Naive thymus-derived CD4-positive, alpha-beta T cell (primary cell): ENCODE results near the gene STN1. TPM values are rescaled to one million over a fixed set of nuclear protein-coding genes. Genes with fewer than 3 reads are reported as not detected.

ENCODE experiments used
- ATAC-seq: fragments of 150-1000 bp; cut with Tn5 transposase; 2 replicates; pipeline ENCODE4 v1.10.0; 2021; ENCODE audit warnings: mild to moderate bottlenecking, moderate library complexity
- CTCF ChIA-PET: fragments of 350-600 bp; sonication (Branson Sonifier 250); formaldehyde crosslinking; loops from one replicate; lab custom pipeline; 2021; ENCODE audit warnings: antibody characterized with exemption; lab: Charles Lee
- POLR2A ChIA-PET: fragments of 350-600 bp; sonication (Branson Sonifier 250); formaldehyde crosslinking; loops from one replicate; lab custom pipeline; 2021; ENCODE audit warnings: antibody characterized with exemption, inconsistent platforms; lab: Charles Lee
- DNase-seq, 9 donors: peaks; one replicate each; pipeline versions ENCODE4 v3.0.0 to v3.0.0-alpha.2; 2020 to 2022; ENCODE audit warnings: mixed read lengths in 1 of 9
- H3K27ac ChIP-seq: one replicate; pipeline ENCODE4 v1.7.0; 2013; ENCODE audit warnings: mild to moderate bottlenecking, low read depth, low read length, moderate library complexity
- H3K27me3 ChIP-seq, 2 donors: one replicate each; pipeline ENCODE4 v1.7.0; 2013; ENCODE audit warnings: low read length in 2 of 2, mild to moderate bottlenecking in 2 of 2, moderate library complexity in 2 of 2; ENCODE audit not compliant: control insufficient read depth in 2 of 2, insufficient read depth in 2 of 2
- H3K36me3 ChIP-seq, 3 experiments: 1 replicate in 2 of 3; 2 replicates in 1 of 3; pipeline ENCODE4 v1.7.0; 2013; ENCODE audit warnings: low read length in 3 of 3, mild to moderate bottlenecking in 3 of 3, moderate library complexity in 1 of 3; ENCODE audit not compliant: insufficient read depth in 3 of 3, control insufficient read depth in 2 of 3
- H3K4me1 ChIP-seq, 2 donors: one replicate each; pipeline ENCODE4 v1.7.0; 2013; ENCODE audit warnings: low read length in 2 of 2, mild to moderate bottlenecking in 2 of 2, moderate library complexity in 1 of 2; ENCODE audit not compliant: control insufficient read depth in 2 of 2, insufficient read depth in 2 of 2
- H3K4me3 ChIP-seq: 2 replicates; pipeline ENCODE4 v1.7.0; 2013; ENCODE audit warnings: mild to moderate bottlenecking, low read length
- H3K9me3 ChIP-seq, 3 experiments: 1 replicate in 2 of 3; 2 replicates in 1 of 3; pipeline ENCODE4 v1.7.0; 2013; ENCODE audit warnings: low read length in 3 of 3; ENCODE audit not compliant: control insufficient read depth in 2 of 3
- H3K27ac Mint-ChIP-seq, 9 donors: one replicate each; pipeline ENCODE4 v1.8.0; 2020 to 2022; ENCODE audit warnings: mixed read lengths in 9 of 9, mild to moderate bottlenecking in 8 of 9, moderate library complexity in 5 of 9, inconsistent platforms in 2 of 9
- H3K27me3 Mint-ChIP-seq, 5 donors: one replicate each; pipeline ENCODE4 v1.8.0; 2021 to 2022; ENCODE audit warnings: mixed read lengths in 5 of 5, mild to moderate bottlenecking in 1 of 5
- H3K36me3 Mint-ChIP-seq, 5 donors: one replicate each; pipeline ENCODE4 v1.8.0; 2020 to 2022; ENCODE audit warnings: mixed read lengths in 5 of 5, mild to moderate bottlenecking in 3 of 5, inconsistent platforms in 1 of 5
- H3K4me1 Mint-ChIP-seq, 7 donors: one replicate each; pipeline ENCODE4 v1.8.0; 2020 to 2022; ENCODE audit warnings: mixed read lengths in 7 of 7, mild to moderate bottlenecking in 3 of 7, inconsistent platforms in 1 of 7
- H3K4me3 Mint-ChIP-seq, 10 donors: one replicate each; pipeline ENCODE4 v1.8.0; 2020 to 2022; ENCODE audit warnings: mild to moderate bottlenecking in 10 of 10, mixed read lengths in 10 of 10, moderate library complexity in 6 of 10, inconsistent platforms in 2 of 10
- H3K9me3 Mint-ChIP-seq, 11 donors: one replicate each; pipeline ENCODE4 v1.8.0; 2020 to 2022; ENCODE audit warnings: mixed read lengths in 11 of 11, mild to moderate bottlenecking in 4 of 11, inconsistent platforms in 1 of 11, moderate library complexity in 1 of 11
- intact Hi-C, 2 donors: fragments of 100-400 bp; cut with micrococcal nuclease; formaldehyde crosslinking; loops; one replicate each; pipeline ENCODE4 v1.15.1; 2023
- polyA plus RNA-seq, 2 donors: library from polyadenylated mRNA; unstranded; fragments of 300-500 nt; fragmentation: Illumina TruSeq; gene quantifications; one replicate each; pipeline ENCODE4 v1.2.3, GENCODE V29; 2021
- total RNA-seq, 6 experiments: library from RNA in 5 of 6; stranded (reverse) in 5 of 6; gene quantifications; 1 replicate in 5 of 6; 2 replicates in 1 of 6; pipeline ENCODE4 v1.2.3 and lab custom pipeline; 2021 to 2026

The STN1 gene
- total and polyA plus RNA-seq, 7 experiments from 2014 or later, result 28.8 to 83.7 (median 36.3) TPM

- ChIA-PET CTCF (interaction anchor here (0.6 to 3.2 kb wide), 13 partner anchors 11 to 867 kb away, joined by 3 to 11 read pairs (median 4); no protein-coding TSS in a partner anchor), POLR2A (interaction anchor here (0.5 to 3.0 kb wide), 2 partner anchors 18 to 237 kb away, joined by 3 to 11 read pairs; partner anchors contain the start of gene SFR1)
- intact Hi-C loops, result loop anchor here (1.0 to 5.0 kb wide), 5 partner anchors 25 to 373 kb away; no protein-coding TSS in a partner anchor
- peak in 4 of 9 donors; percentile 10 to 22 (median 16) for DNase-seq
- Mint-ChIP-seq H3K9me3 (no peaks in the 10 kb centered on the region), H3K27ac (peak overlapping the region in 1 of 9 donors; percentile 33), H3K4me1 (peaks cover 5 to 25% (median 14%) of the 10 kb centered on the region in 7 donors), H3K27me3 (no peaks in the 10 kb centered on the region), H3K36me3 (peaks cover 18 to 58% (median 41%) of the 10 kb centered on the region in 5 donors), H3K4me3 (no peak overlapping the region)
- Histone ChIP-seq H3K27ac (no peak overlapping the region), H3K9me3 (no peaks in the 10 kb centered on the region), H3K4me3 (no peak overlapping the region), H3K36me3 (peaks cover 12 to 81% (median 42%) of the 10 kb centered on the region in 3 experiments), H3K4me1 (peaks cover 4 to 5% of the 10 kb centered on the region in 2 donors), H3K27me3 (no peaks in the 10 kb centered on the region)
- peak; percentile 44 for ATAC-seq
Observed at GRCh38 chr10:103884681-103885139, 33.3 kb downstream of the STN1 start.

DNA sequence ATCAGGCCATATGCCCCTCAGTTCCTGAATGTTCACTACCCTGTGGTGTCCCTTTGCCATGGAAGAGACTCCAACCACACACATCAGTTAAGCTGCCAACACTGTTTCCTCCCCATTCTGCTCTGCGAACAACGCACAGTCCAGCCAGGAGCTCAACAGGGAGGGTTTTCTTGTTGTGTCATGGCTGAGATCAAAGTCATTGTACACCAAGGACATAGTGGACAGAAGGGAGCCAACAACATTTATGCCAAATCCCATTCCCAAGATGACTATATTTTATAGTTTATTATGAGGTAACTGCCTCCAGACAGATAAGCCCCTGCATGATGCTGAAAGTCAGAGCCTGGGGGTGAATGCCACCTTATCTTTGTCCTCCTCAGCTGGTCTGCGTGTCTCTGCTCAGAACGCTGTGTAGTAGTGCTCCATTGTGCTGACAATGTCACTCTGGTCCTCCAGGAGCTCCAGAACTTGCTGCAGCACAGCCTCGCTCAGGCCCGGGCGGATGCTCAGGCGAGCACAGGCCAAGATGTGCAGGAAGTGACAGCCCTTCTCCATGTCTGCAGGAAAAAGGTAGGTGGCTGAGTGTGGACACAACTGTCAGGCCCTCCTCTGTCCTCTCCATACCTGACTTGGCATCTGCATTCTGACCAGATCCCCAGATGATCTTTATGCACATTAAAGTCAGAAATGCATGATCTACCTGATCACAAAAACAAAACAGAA lies 35.5 kb downstream of the STN1 start:
- Histone ChIP-seq H3K9me3 (no peaks in the 10 kb centered on the region), H3K27ac (no peak overlapping the region), H3K4me1 (no peaks in the 10 kb centered on the region), H3K27me3 (no peaks in the 10 kb centered on the region), H3K36me3 (peaks cover 30 to 90% (median 35%) of the 10 kb centered on the region in 3 experiments), H3K4me3 (no peak overlapping the region)
- no peak for ATAC-seq
- ChIA-PET POLR2A (no interaction called here), CTCF (interaction anchor here (1.0 to 1.1 kb wide), 2 partner anchors 168 to 195 kb away, joined by 3 read pairs; no protein-coding TSS in a partner anchor)
- Mint-ChIP-seq H3K36me3 (peaks cover 29 to 70% (median 51%) of the 10 kb centered on the region in 5 donors), H3K27ac (peak overlapping the region in 1 of 9 donors; percentile 74), H3K27me3 (no peaks in the 10 kb centered on the region), H3K9me3 (no peaks in the 10 kb centered on the region), H3K4me1 (peaks cover 0 to 21% (median 0%) of the 10 kb centered on the region in 7 donors), H3K4me3 (no peak overlapping the region)
- intact Hi-C loops, result no loop called here
- DNase-seq, result no peak

DNA sequence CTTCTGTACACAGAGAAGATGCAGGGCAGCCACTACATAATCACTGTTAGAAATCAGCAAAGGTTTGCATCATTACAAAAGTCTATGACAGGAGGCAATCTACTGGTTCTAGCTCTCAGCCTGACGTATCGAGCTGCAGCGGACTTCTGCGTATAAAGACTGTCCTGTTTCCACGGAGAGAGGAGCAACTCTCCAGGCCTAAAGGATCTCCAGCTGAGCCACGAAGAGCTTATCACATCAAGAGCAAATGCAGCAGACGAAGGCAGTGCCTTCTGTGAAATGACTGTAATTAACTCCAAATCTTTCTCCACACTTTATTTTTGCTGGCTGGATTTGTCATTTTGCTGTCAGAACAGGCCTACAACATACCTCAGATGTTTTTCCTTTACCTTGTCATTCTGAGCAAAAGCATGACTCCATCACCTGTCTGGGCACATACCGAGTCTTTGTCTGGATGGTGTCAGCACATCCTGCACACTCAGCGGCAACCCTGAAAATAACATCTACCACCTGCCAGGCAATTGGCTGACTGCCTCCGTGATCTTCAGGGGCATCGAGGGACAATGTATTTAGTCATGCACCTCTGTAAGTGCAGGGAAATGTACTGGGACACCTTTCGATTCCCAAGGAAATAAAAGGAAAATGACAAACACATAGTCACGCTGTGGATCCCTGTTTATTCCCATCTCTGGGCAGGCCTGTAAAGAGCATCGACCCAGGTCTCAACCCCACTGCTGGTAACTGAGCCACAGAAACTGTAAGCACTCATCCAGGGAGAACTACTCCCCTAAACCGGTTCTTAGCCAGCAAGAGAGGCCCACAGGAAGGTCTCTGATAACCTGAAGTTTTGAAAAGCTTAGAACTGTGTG lies 36.3 kb downstream of the STN1 start:
- H3K27me3 Mint-ChIP-seq, result no peaks in the 10 kb centered on the region
- ChIA-PET POLR2A (no interaction called here), CTCF (interaction anchor here (1.1 kb wide), 1 partner anchor 167 kb away, joined by 3 read pairs; no protein-coding TSS in a partner anchor)
- H3K9me3 ChIP-seq, result no peaks in the 10 kb centered on the region
- H3K4me1 ChIP-seq, result no peaks in the 10 kb centered on the region
- H3K27ac Mint-ChIP-seq, result no peak overlapping the region
- H3K9me3 Mint-ChIP-seq, result no peaks in the 10 kb centered on the region
- no peaks in the 10 kb centered on the region for H3K27me3 ChIP-seq
- no peak overlapping the region for H3K27ac ChIP-seq
- H3K4me1 Mint-ChIP-seq, result peaks cover 0 to 21% (median 0%) of the 10 kb centered on the region in 7 donors
- no peak overlapping the region for H3K4me3 Mint-ChIP-seq
- no peak overlapping the region for H3K4me3 ChIP-seq
- ATAC-seq (no peak), DNase-seq (no peak)
- H3K36me3 ChIP-seq, result peaks cover 28 to 88% (median 30%) of the 10 kb centered on the region in 3 experiments
- intact Hi-C loops, result no loop called here
- H3K36me3 Mint-ChIP-seq, result peaks cover 29 to 65% (median 51%) of the 10 kb centered on the region in 5 donors

- peak overlapping the region in 1 of 9 donors; percentile 83 for H3K27ac Mint-ChIP-seq
- CTCF ChIA-PET, result no interaction called here
- H3K4me1 Mint-ChIP-seq, result peaks cover 0 to 19% (median 0%) of the 10 kb centered on the region in 7 donors
- Histone ChIP-seq H3K9me3 (no peaks in the 10 kb centered on the region), H3K4me3 (no peak overlapping the region), H3K27ac (no peak overlapping the region), H3K27me3 (no peaks in the 10 kb centered on the region), H3K36me3 (peaks cover 26 to 77% (median 30%) of the 10 kb centered on the region in 3 experiments), H3K4me1 (no peaks in the 10 kb centered on the region)
- no peak for ATAC-seq
- H3K9me3 Mint-ChIP-seq, result no peaks in the 10 kb centered on the region
- peaks cover 29 to 63% (median 50%) of the 10 kb centered on the region in 5 donors for H3K36me3 Mint-ChIP-seq
- DNase-seq, result no peak
- H3K4me3 Mint-ChIP-seq, result no peak overlapping the region
- H3K27me3 Mint-ChIP-seq, result no peaks in the 10 kb centered on the region
- POLR2A ChIA-PET, result interaction anchor here (1.2 kb wide), 1 partner anchor 242 kb away, joined by 4 read pairs; the partner anchor contains the start of gene SFR1
- intact Hi-C loops, result no loop called here
Observed at GRCh38 chr10:103879831-103880230, 38.2 kb downstream of the STN1 start.

- DNase-seq (no peak), ATAC-seq (no peak)
- H3K27me3 ChIP-seq, result no peaks in the 10 kb centered on the region
- no peak overlapping the region for H3K27ac Mint-ChIP-seq
- H3K4me3 ChIP-seq, result no peak overlapping the region
- no peak overlapping the region for H3K4me3 Mint-ChIP-seq
- no peak overlapping the region for H3K27ac ChIP-seq
- H3K4me1 Mint-ChIP-seq, result peaks cover 0 to 16% (median 0%) of the 10 kb centered on the region in 7 donors
- peaks cover 29 to 64% (median 46%) of the 10 kb centered on the region in 5 donors for H3K36me3 Mint-ChIP-seq
- intact Hi-C loops, result no loop called here
- no peaks in the 10 kb centered on the region for H3K27me3 Mint-ChIP-seq
- H3K9me3 ChIP-seq, result no peaks in the 10 kb centered on the region
- H3K4me1 ChIP-seq, result no peaks in the 10 kb centered on the region
- no peaks in the 10 kb centered on the region for H3K9me3 Mint-ChIP-seq
- ChIA-PET CTCF (no interaction called here), POLR2A (no interaction called here)
- peaks cover 26 to 75% (median 30%) of the 10 kb centered on the region in 3 experiments for H3K36me3 ChIP-seq
Observed at GRCh38 chr10:103879409-103879808, 38.6 kb downstream of the STN1 start.

DNA sequence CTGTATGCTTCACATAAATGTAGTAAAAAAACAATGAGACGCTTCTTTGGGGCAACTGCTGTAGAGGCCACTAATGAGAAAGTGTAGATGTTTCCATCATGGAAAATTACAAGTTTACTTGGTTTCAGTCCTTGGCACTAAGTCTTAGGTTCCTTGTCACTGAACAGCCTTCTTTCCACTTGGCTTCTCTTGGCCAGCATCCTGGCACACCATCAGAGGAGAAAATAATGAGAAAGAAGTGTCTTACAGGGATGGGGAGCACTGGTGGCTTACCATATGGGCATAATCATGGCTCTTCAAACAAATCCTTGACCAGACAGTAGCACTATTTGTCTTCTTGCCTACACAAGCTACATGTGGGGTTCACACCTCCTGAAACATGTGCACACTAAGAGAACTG lies 40.1 kb downstream of the STN1 start:
- POLR2A ChIA-PET, result no interaction called here
- no peak for DNase-seq
- no peaks in the 10 kb centered on the region for H3K9me3 Mint-ChIP-seq

More for the DNA sequence above, 40.1 kb downstream of the STN1 start:
- peak overlapping the region in 1 of 9 donors; percentile 52 for H3K27ac Mint-ChIP-seq
- no peaks in the 10 kb centered on the region for H3K27me3 Mint-ChIP-seq
- peaks cover 24 to 61% (median 36%) of the 10 kb centered on the region in 5 donors for H3K36me3 Mint-ChIP-seq
- intact Hi-C loops, result no loop called here
- no peak overlapping the region for H3K4me3 ChIP-seq
- peaks cover 0 to 11% (median 0%) of the 10 kb centered on the region in 7 donors for H3K4me1 Mint-ChIP-seq
- no peak overlapping the region for H3K27ac ChIP-seq
- H3K36me3 ChIP-seq, result peaks cover 23 to 74% (median 26%) of the 10 kb centered on the region in 3 experiments
- H3K27me3 ChIP-seq, result no peaks in the 10 kb centered on the region
- no peak for ATAC-seq
- H3K4me1 ChIP-seq, result no peaks in the 10 kb centered on the region
- CTCF ChIA-PET, result interaction anchor here (1.0 kb wide), 1 partner anchor 10 kb away, joined by 3 read pairs; no protein-coding TSS in a partner anchor
- no peak overlapping the region for H3K4me3 Mint-ChIP-seq
- H3K9me3 ChIP-seq, result no peaks in the 10 kb centered on the region
